Hepatocyte (in vitro differentiated cells): ENCODE results near the gene RUVBL2.
"Not testable (repeated sequence)": the region's sequence is repeated elsewhere in the genome, so short reads cannot be mapped to it uniquely, and the experiment has no call there.

Experiments
- CTCF ChIP-seq: fragments of 200-600 bp; sonication (generic); IDR thresholded peaks from 2 replicates; pipeline ENCODE4 v1.5.1; 2016; ENCODE audit warnings: antibody characterized with exemption, mild to moderate bottlenecking; ENCODE audit not compliant: poor library complexity
- EZH2 ChIP-seq: fragments of 200-600 bp; sonication (generic); IDR thresholded peaks from 2 replicates; pipeline ENCODE4 v1.6.1; 2016; ENCODE audit warnings: antibody characterized with exemption, mild to moderate bottlenecking, borderline replicate concordance

- TF ChIP-seq CTCF, EZH2: not testable (repeated sequence)
Observed at GRCh38 chr19:49024233-49024632, 30.5 kb downstream of the RUVBL2 start, which contains the start of gene CGB3.
